ENCODE data around the gene BRIX1. TPM values are rescaled to one million over a fixed set of nuclear protein-coding genes. Genes with fewer than 3 reads are reported as not detected.

The BRIX1 gene
- total RNA-seq, 4 donors from 2014 or later: 21.9 to 33.3 (median 29.8) TPM

GRCh38 chr5:34899066-34899465, 16.4 kb upstream of the BRIX1 start:
- Histone ChIP-seq H3K4me1 (no peaks in the 10 kb centered on the region), H3K9me3 (no peaks in the 10 kb centered on the region), H3K4me3 (no peak overlapping the region), H3K27me3 (no peaks in the 10 kb centered on the region), H3K27ac (no peak overlapping the region), H3K36me3 (peaks cover 4% of the 10 kb centered on the region)
- 86% methylated on average over 2 of the region's 2 CpGs for WGBS
- TF ChIP-seq POLR2A (IDR thresholded peaks at IDR 0.05) (no peak), POLR2AphosphoS5 (IDR thresholded peaks at IDR 0.05) (no peak)
- DNase-seq (ENCODE audit: low spot score in 2 of 2): no peak

GRCh38 chr5:34900652-34901051, 14.9 kb upstream of the BRIX1 start:
- Histone ChIP-seq H3K4me1 (no peaks in the 10 kb centered on the region), H3K9me3 (no peaks in the 10 kb centered on the region), H3K27ac (no peak overlapping the region), H3K27me3 (no peaks in the 10 kb centered on the region), H3K4me3 (no peak overlapping the region), H3K36me3 (peaks cover 9% of the 10 kb centered on the region)
- DNase-seq (ENCODE audit: low spot score in 2 of 2): no peak
- TF ChIP-seq EP300 (IDR thresholded peaks at IDR 0.05) (no peak), POLR2A (IDR thresholded peaks at IDR 0.05) (no peak), POLR2AphosphoS5 (IDR thresholded peaks at IDR 0.05) (no peak), CTCF (IDR thresholded peaks at IDR 0.05) (no peak)
- WGBS: 84% methylated on average over 6 of the region's 6 CpGs

- Histone ChIP-seq H3K9me3 (no peaks in the 10 kb centered on the region), H3K4me1 (no peaks in the 10 kb centered on the region), H3K27ac (no peak overlapping the region), H3K36me3 (peaks cover 10% of the 10 kb centered on the region), H3K27me3 (no peaks in the 10 kb centered on the region), H3K4me3 (no peak overlapping the region)
- DNase-seq (ENCODE audit: low spot score in 2 of 2): no peak
- TF ChIP-seq POLR2AphosphoS5 (IDR thresholded peaks at IDR 0.05) (no peak), EP300 (IDR thresholded peaks at IDR 0.05) (no peak), CTCF (IDR thresholded peaks at IDR 0.05) (no peak), POLR2A (IDR thresholded peaks at IDR 0.05) (no peak)
- 59% methylated on average over 1 of the region's 1 CpG for WGBS
Measured at GRCh38 chr5:34903260-34903659, 12.3 kb upstream of the BRIX1 start.

GRCh38 chr5:34905564-34905963, 9.9 kb upstream of the BRIX1 start:
- no peak for DNase-seq (ENCODE audit: low spot score in 2 of 2)
- no peaks in the 10 kb centered on the region for H3K4me1 ChIP-seq
- 80% methylated on average over 2 of the region's 2 CpGs for WGBS
- peaks cover 26% of the 10 kb centered on the region for H3K36me3 ChIP-seq
- no peaks in the 10 kb centered on the region for H3K27me3 ChIP-seq
- no peaks in the 10 kb centered on the region for H3K9me3 ChIP-seq
- TF ChIP-seq CTCF (IDR thresholded peaks at IDR 0.05) (no peak), POLR2A (IDR thresholded peaks at IDR 0.05) (no peak), EP300 (IDR thresholded peaks at IDR 0.05) (no peak), POLR2AphosphoS5 (IDR thresholded peaks at IDR 0.05) (no peak)
- no peak overlapping the region for H3K4me3 ChIP-seq
- H3K27ac ChIP-seq: no peak overlapping the region

GRCh38 chr5:34913072-34913471, 2.4 kb upstream of the BRIX1 start:
- no peak for DNase-seq (ENCODE audit: low spot score in 2 of 2)
- no peaks in the 10 kb centered on the region for H3K27me3 ChIP-seq
- H3K36me3 ChIP-seq: peaks cover 37% of the 10 kb centered on the region
- no peak for TF ChIP-seq POLR2A (IDR thresholded peaks at IDR 0.05)
- no peak overlapping the region for H3K27ac ChIP-seq
- no peak overlapping the region for H3K4me3 ChIP-seq
- WGBS: 63% methylated on average over 2 of the region's 2 CpGs
- H3K4me1 ChIP-seq: peaks cover 32% of the 10 kb centered on the region
- no peaks in the 10 kb centered on the region for H3K9me3 ChIP-seq

GRCh38 chr5:34914671-34915138, 806 bp upstream of the BRIX1 start:
- H3K27ac ChIP-seq: peak overlapping the region; percentile 92
- DNase-seq (ENCODE audit: low spot score in 2 of 2): peak; percentile 70 to 80
- no peaks in the 10 kb centered on the region for H3K9me3 ChIP-seq
- H3K4me1 ChIP-seq: peaks cover 32% of the 10 kb centered on the region
- 2% methylated on average over 20 of the region's 20 CpGs for WGBS
- H3K36me3 ChIP-seq: peaks cover 28% of the 10 kb centered on the region
- H3K27me3 ChIP-seq: no peaks in the 10 kb centered on the region
- TF ChIP-seq POLR2AphosphoS5 (IDR thresholded peaks at IDR 0.05): no peak
- peak overlapping the region; percentile 91 for H3K4me3 ChIP-seq

- H3K4me3 ChIP-seq: peak overlapping the region; percentile 91
- TF ChIP-seq CTCF (IDR thresholded peaks at IDR 0.05) (no peak), POLR2A (IDR thresholded peaks at IDR 0.05) (no peak), EP300 (IDR thresholded peaks at IDR 0.05) (no peak), POLR2AphosphoS5 (IDR thresholded peaks at IDR 0.05) (no peak)
- no peaks in the 10 kb centered on the region for H3K9me3 ChIP-seq
- peaks cover 32% of the 10 kb centered on the region for H3K4me1 ChIP-seq
- no peak for DNase-seq (ENCODE audit: low spot score in 2 of 2)
- WGBS: 0% methylated on average over 20 of the region's 20 CpGs
- H3K36me3 ChIP-seq: peaks cover 27% of the 10 kb centered on the region
- H3K27ac ChIP-seq: peak overlapping the region; percentile 92
- H3K27me3 ChIP-seq: no peaks in the 10 kb centered on the region
Measured at GRCh38 chr5:34915856-34916192, 313 bp downstream of the BRIX1 start.

Data from suprapubic skin (tissue), 4 donors.